PFSK-1 (cell line): ENCODE data around the gene PAQR8.

Source experiments
- POLR2AphosphoS5 ChIP-seq: IDR thresholded peaks from 2 replicates; pipeline ENCODE4 v1.6.1; 2012; ENCODE audit warnings: low read depth, mild to moderate bottlenecking, control low read depth, low read length, moderate library complexity
- TAF1 ChIP-seq: IDR thresholded peaks from 2 replicates; pipeline ENCODE4 v1.6.1; 2012; ENCODE audit warnings: low read length, control low read depth, borderline replicate concordance; ENCODE audit not compliant: insufficient read depth

DNA sequence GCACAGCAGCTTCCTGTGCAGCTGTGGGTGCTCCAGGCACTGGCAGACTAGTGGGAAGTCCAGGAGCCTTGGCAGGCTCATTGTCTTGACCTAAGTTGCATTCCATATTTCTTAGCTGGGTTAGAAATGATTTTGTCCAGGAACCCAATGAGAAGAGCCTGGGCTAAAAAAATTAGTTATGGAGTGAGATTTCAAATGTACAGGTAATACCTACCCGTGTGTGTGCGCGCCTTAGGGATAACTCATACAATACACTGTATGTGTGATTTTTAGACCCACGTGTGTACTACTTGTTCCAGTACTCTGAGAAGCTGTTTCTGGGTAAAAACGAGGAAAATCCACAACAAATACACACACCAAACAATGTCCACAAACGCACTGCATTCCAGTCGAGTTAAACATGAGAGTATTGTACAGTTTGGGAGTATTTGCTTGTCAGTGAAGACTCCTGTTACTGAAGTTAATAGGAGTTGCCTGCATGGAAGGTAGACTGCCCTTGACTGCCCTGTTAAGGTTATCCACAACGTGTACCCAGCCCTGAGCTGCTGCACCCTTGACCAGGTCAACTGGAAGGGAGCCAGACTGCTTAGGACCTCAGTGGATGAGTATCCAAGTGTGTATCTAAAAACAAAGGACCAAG, 1.4 kb downstream of the PAQR8 start:
- TF ChIP-seq TAF1 (no peak), POLR2AphosphoS5 (no peak)
